Tibial nerve (tissue), 4 donors: ENCODE measurements around the gene ID2. TPM values are rescaled to one million over a fixed set of nuclear protein-coding genes. Genes with fewer than 3 reads are reported as not detected.

Source experiments
- DNase-seq, 2 donors: peaks; one replicate each; pipeline ENCODE4 v3.0.0-alpha.2; 2019; ENCODE audit warnings: low spot score in 2 of 2
- H3K27ac ChIP-seq, 4 donors: fragments of 200-600 bp; sonication (generic) in 3 of 4; one replicate each; pipeline ENCODE4 v1.5.1; 2017 to 2019; ENCODE audit warnings: mild to moderate bottlenecking in 1 of 4
- H3K27me3 ChIP-seq, 2 donors: fragments of 200-600 bp; sonication (generic) in 1 of 2; one replicate each; pipeline versions ENCODE4 v1.5.1 to v1.6.0; 2017 to 2019
- H3K36me3 ChIP-seq, 3 donors: fragments of 200-600 bp; sonication (generic); one replicate each; pipeline ENCODE4 v1.5.1; 2018 to 2019
- H3K4me1 ChIP-seq, 4 donors: fragments of 200-600 bp; sonication (generic) in 3 of 4; one replicate each; pipeline ENCODE4 v1.5.1; 2017 to 2019
- H3K4me3 ChIP-seq, 4 donors: fragments of 200-600 bp; sonication (generic) in 3 of 4; one replicate each; pipeline ENCODE4 v1.5.1; 2017 to 2019; ENCODE audit warnings: mild to moderate bottlenecking in 1 of 4, moderate library complexity in 1 of 4
- H3K9me3 ChIP-seq, 4 donors: fragments of 200-600 bp; sonication (generic) in 3 of 4; one replicate each; pipeline ENCODE4 v1.5.1; 2017 to 2019
- EP300 ChIP-seq, 2 donors: sonication (generic); formaldehyde crosslinking; IDR thresholded peaks; one replicate each; pipeline ENCODE4 v1.6.1; 2017; ENCODE audit warnings: antibody characterized with exemption in 2 of 2, mild to moderate bottlenecking in 1 of 2
- POLR2A ChIP-seq, 2 donors: fragments of 450-650 bp; IDR thresholded peaks; one replicate each; pipeline ENCODE4 v1.6.1; 2017; ENCODE audit warnings: antibody characterized with exemption in 2 of 2, mild to moderate bottlenecking in 2 of 2, moderate library complexity in 2 of 2
- WGBS, 2 donors: methylation state at CpG; one replicate each; pipeline ENCODE4 v1.1.5; 2018; 5-methylcytosine and 5-hydroxymethylcytosine counted together
- total RNA-seq, 4 donors: library from RNA; depleted of rRNA; stranded (reverse); fragments of >200 nt; gene quantifications; one replicate each; pipeline ENCODE4 v1.1.0, GENCODE V29; 2016
- TF ChIP-seq, protein P1 (sequence below), 5 experiments: fragments of 200-600 bp in 3 of 5; fragments of 450-650 bp in 2 of 5; sonication (generic) in 3 of 5; IDR thresholded peaks; one replicate each; pipeline ENCODE4 v1.5.1; 2016 to 2019; ENCODE audit warnings: antibody characterized with exemption in 5 of 5, mild to moderate bottlenecking in 3 of 5, moderate library complexity in 2 of 5

Gene ID2
- total RNA-seq, 4 donors from 2014 or later, result 145 to 208 (median 166) TPM

DNA sequence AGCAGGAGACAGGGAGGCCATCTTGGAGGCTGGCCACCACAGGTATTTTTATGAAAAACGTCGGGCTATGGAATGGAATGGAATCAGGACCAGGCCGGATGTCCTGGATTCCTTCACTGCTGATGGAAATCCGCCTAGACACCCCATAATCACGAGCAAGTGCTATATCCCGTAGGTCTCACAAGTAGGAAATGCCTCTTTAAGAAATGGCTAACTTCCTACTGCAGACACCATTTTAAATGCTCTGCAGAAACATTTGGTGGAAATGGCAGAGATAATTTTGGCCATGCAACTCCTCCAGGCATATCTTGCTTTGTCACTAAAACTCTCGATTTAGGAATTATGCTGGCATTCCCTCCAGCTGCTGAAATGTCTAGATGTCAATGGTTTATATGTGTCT is 18.0 kb downstream of the ID2 start:
- H3K4me1 ChIP-seq, result no peaks in the 10 kb centered on the region
- no peaks in the 10 kb centered on the region for H3K27me3 ChIP-seq
- no peak overlapping the region for H3K27ac ChIP-seq
- WGBS, 2 donors, result 88 to 91% methylated on average over 7 of the region's 7 CpGs
- H3K4me3 ChIP-seq, result no peak overlapping the region
- TF ChIP-seq, protein P1, sequence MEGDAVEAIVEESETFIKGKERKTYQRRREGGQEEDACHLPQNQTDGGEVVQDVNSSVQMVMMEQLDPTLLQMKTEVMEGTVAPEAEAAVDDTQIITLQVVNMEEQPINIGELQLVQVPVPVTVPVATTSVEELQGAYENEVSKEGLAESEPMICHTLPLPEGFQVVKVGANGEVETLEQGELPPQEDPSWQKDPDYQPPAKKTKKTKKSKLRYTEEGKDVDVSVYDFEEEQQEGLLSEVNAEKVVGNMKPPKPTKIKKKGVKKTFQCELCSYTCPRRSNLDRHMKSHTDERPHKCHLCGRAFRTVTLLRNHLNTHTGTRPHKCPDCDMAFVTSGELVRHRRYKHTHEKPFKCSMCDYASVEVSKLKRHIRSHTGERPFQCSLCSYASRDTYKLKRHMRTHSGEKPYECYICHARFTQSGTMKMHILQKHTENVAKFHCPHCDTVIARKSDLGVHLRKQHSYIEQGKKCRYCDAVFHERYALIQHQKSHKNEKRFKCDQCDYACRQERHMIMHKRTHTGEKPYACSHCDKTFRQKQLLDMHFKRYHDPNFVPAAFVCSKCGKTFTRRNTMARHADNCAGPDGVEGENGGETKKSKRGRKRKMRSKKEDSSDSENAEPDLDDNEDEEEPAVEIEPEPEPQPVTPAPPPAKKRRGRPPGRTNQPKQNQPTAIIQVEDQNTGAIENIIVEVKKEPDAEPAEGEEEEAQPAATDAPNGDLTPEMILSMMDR (IDR thresholded peaks at IDR 0.05), result no peak
- TF ChIP-seq EP300 (IDR thresholded peaks at IDR 0.05) (no peak), POLR2A (IDR thresholded peaks at IDR 0.05) (no peak)
- H3K36me3 ChIP-seq, result no peaks in the 10 kb centered on the region
- DNase-seq, result no peak
- H3K9me3 ChIP-seq, result peaks cover 0 to 15% (median 0%) of the 10 kb centered on the region in 4 donors

GRCh38 chr2:8701681-8702379 is 20.0 kb downstream of the ID2 start:
- H3K9me3 ChIP-seq, result peaks cover 0 to 15% (median 0%) of the 10 kb centered on the region in 4 donors
- no peaks in the 10 kb centered on the region for H3K27me3 ChIP-seq
- no peak overlapping the region for H3K4me3 ChIP-seq
- TF ChIP-seq POLR2A (IDR thresholded peaks at IDR 0.05) (no peak), EP300 (IDR thresholded peaks at IDR 0.05) (no peak)
- TF ChIP-seq, protein P1 (IDR thresholded peaks at IDR 0.05), result no peak
- 57 to 64% methylated on average over 16 of the region's 16 CpGs for WGBS, 2 donors
- no peaks in the 10 kb centered on the region for H3K36me3 ChIP-seq
- no peak overlapping the region for H3K27ac ChIP-seq
- DNase-seq, result no peak
- H3K4me1 ChIP-seq, result no peaks in the 10 kb centered on the region

GRCh38 chr2:8704906-8705305 is 23.1 kb downstream of the ID2 start:
- H3K27me3 ChIP-seq, result no peaks in the 10 kb centered on the region
- TF ChIP-seq POLR2A (IDR thresholded peaks at IDR 0.05) (no peak), EP300 (IDR thresholded peaks at IDR 0.05) (no peak)
- TF ChIP-seq, protein P1 (IDR thresholded peaks at IDR 0.05), result no peak
- no peaks in the 10 kb centered on the region for H3K36me3 ChIP-seq
- no peak overlapping the region for H3K4me3 ChIP-seq
- DNase-seq, result no peak
- H3K9me3 ChIP-seq, result no peaks in the 10 kb centered on the region
- no peaks in the 10 kb centered on the region for H3K4me1 ChIP-seq
- no peak overlapping the region for H3K27ac ChIP-seq
- 62 to 64% methylated on average over 3 of the region's 3 CpGs for WGBS, 2 donors

DNA sequence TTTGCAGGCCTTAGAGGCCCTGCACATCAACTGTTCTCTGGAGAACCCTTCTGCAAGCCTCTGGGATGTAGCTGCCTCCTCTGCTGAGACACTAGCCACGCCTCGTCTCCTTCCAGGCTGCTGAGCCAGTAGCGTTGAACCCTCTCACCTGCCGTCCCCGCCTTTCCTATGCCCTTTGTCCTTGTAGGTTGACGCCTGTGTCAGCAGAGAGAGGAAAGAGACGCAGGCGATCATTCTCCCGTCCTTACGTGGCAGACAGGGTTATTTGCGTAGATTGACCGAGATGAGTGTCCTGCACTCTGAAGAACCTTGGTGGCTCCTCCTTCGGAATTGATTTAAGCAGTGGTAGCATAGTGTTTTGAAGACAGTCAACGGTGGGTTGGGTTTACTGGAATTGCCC is 27.8 kb downstream of the ID2 start:
- WGBS, 2 donors, result 90% methylated on average over 14 of the region's 14 CpGs

GRCh38 chr2:8710951-8711350 is 29.1 kb downstream of the ID2 start:
- Histone ChIP-seq H3K4me3 (no peak overlapping the region), H3K9me3 (peaks cover 0 to 3% (median 0%) of the 10 kb centered on the region in 4 donors), H3K27me3 (no peaks in the 10 kb centered on the region), H3K4me1 (no peaks in the 10 kb centered on the region), H3K27ac (no peak overlapping the region), H3K36me3 (no peaks in the 10 kb centered on the region)
- WGBS, 2 donors, result 77 to 80% methylated on average over 3 of the region's 3 CpGs
- DNase-seq, result no peak
- TF ChIP-seq, protein P1 (IDR thresholded peaks at IDR 0.05), result no peak
- TF ChIP-seq POLR2A (IDR thresholded peaks at IDR 0.05) (no peak), EP300 (IDR thresholded peaks at IDR 0.05) (no peak)

More for the DNA sequence above, 27.8 kb downstream of the ID2 start:
- Histone ChIP-seq H3K9me3 (no peaks in the 10 kb centered on the region), H3K4me3 (no peak overlapping the region), H3K27ac (no peak overlapping the region), H3K36me3 (no peaks in the 10 kb centered on the region), H3K27me3 (no peaks in the 10 kb centered on the region), H3K4me1 (no peaks in the 10 kb centered on the region)
- DNase-seq, result no peak
- no peak for TF ChIP-seq EP300 (IDR thresholded peaks at IDR 0.05)
- TF ChIP-seq POLR2A (IDR thresholded peaks at IDR 0.05), result no peak
- TF ChIP-seq, protein P1 (IDR thresholded peaks at IDR 0.05), result no peak
